ENCODE results near the gene CLEC18B. TPM values are rescaled to one million over a fixed set of nuclear protein-coding genes. Genes with fewer than 3 reads are reported as not detected.
"Not testable (repeated sequence)": the region's sequence is repeated elsewhere in the genome, so short reads cannot be mapped to it uniquely, and the experiment has no call there.

CLEC18B gene
- total RNA-seq, 1 donor from 2014 or later = 0.60 TPM

- DNase-seq (ENCODE audit: low spot score); H3K27me3 Mint-ChIP-seq (ENCODE audit: insufficient read depth); H3K36me3 Mint-ChIP-seq (ENCODE audit: low read depth); H3K4me3 Mint-ChIP-seq; H3K9me3 Mint-ChIP-seq; H3K27ac Mint-ChIP-seq; H3K4me1 Mint-ChIP-seq (ENCODE audit: low read depth); intact Hi-C loops (cut with micrococcal nuclease): not testable (repeated sequence)
These were observed 38.8 kb downstream of the CLEC18B start for GRCh38 chr16:74382339-74383034.

- H3K4me1 Mint-ChIP-seq (ENCODE audit: low read depth); H3K4me3 Mint-ChIP-seq; intact Hi-C loops (cut with micrococcal nuclease); H3K36me3 Mint-ChIP-seq (ENCODE audit: low read depth); DNase-seq (ENCODE audit: low spot score); H3K27me3 Mint-ChIP-seq (ENCODE audit: insufficient read depth); H3K27ac Mint-ChIP-seq; H3K9me3 Mint-ChIP-seq: not testable (repeated sequence)
These were observed 47.5 kb downstream of the CLEC18B start for GRCh38 chr16:74373847-74374184.

GRCh38 chr16:74372953-74373846 is 48.1 kb downstream of the CLEC18B start:
- no peak overlapping the region for H3K27ac Mint-ChIP-seq
- intact Hi-C loops (cut with micrococcal nuclease) = no loop called here
- no peak for DNase-seq (ENCODE audit: low spot score)

GRCh38 chr16:74372369-74372768 is 48.9 kb downstream of the CLEC18B start:
- Mint-ChIP-seq H3K9me3 (no peaks in the 10 kb centered on the region), H3K36me3 (ENCODE audit: low read depth) (no peaks in the 10 kb centered on the region), H3K27me3 (ENCODE audit: insufficient read depth) (no peaks in the 10 kb centered on the region), H3K4me1 (ENCODE audit: low read depth) (peaks cover 6% of the 10 kb centered on the region), H3K4me3 (no peak overlapping the region), H3K27ac (no peak overlapping the region)
- no peak for DNase-seq (ENCODE audit: low spot score)
- intact Hi-C loops (cut with micrococcal nuclease) = no loop called here

More at GRCh38 chr16:74372953-74373846, 48.1 kb downstream of the CLEC18B start:
- H3K27me3 Mint-ChIP-seq (ENCODE audit: insufficient read depth) = no peaks in the 10 kb centered on the region
- H3K9me3 Mint-ChIP-seq = no peaks in the 10 kb centered on the region
- H3K4me3 Mint-ChIP-seq = no peak overlapping the region
- peaks cover 6% of the 10 kb centered on the region for H3K4me1 Mint-ChIP-seq (ENCODE audit: low read depth)
- no peaks in the 10 kb centered on the region for H3K36me3 Mint-ChIP-seq (ENCODE audit: low read depth)

- H3K36me3 Mint-ChIP-seq (ENCODE audit: low read depth); H3K27me3 Mint-ChIP-seq (ENCODE audit: insufficient read depth); H3K9me3 Mint-ChIP-seq; intact Hi-C loops (cut with micrococcal nuclease); H3K27ac Mint-ChIP-seq; DNase-seq (ENCODE audit: low spot score); H3K4me3 Mint-ChIP-seq: not testable (repeated sequence)
- H3K4me1 Mint-ChIP-seq (ENCODE audit: low read depth) = peaks cover 14% of the 10 kb centered on the region
These were observed 50.7 kb downstream of the CLEC18B start for GRCh38 chr16:74370338-74371135.

- DNase-seq (ENCODE audit: low spot score) = peak; percentile 100
- not testable (repeated sequence) for H3K27me3 Mint-ChIP-seq (ENCODE audit: insufficient read depth); H3K36me3 Mint-ChIP-seq (ENCODE audit: low read depth); H3K9me3 Mint-ChIP-seq
- Mint-ChIP-seq H3K4me3 (peak overlapping the region; percentile 91), H3K27ac (peak overlapping the region; percentile 89), H3K4me1 (ENCODE audit: low read depth) (peaks cover 10% of the 10 kb centered on the region)
- intact Hi-C loops (cut with micrococcal nuclease) = loop anchor here (1.0 to 5.0 kb wide), 9 partner anchors 69 to 1701 kb away; partner anchors contain the start of genes CFDP1, GLG1, KARS1 and PSMD7
These were observed 53.0 kb downstream of the CLEC18B start for GRCh38 chr16:74368002-74368911.

- peak; percentile 42 for DNase-seq (ENCODE audit: low spot score)
- H3K9me3 Mint-ChIP-seq; H3K36me3 Mint-ChIP-seq (ENCODE audit: low read depth); H3K4me1 Mint-ChIP-seq (ENCODE audit: low read depth); H3K27me3 Mint-ChIP-seq (ENCODE audit: insufficient read depth): not testable (repeated sequence)
- intact Hi-C loops (cut with micrococcal nuclease) = loop anchor here (1.0 to 5.0 kb wide), 9 partner anchors 70 to 1700 kb away; partner anchors contain the start of genes CFDP1, GLG1, KARS1 and PSMD7
- Mint-ChIP-seq H3K27ac (peak overlapping the region; percentile 89), H3K4me3 (peak overlapping the region; percentile 91)
These were observed 53.7 kb downstream of the CLEC18B start for GRCh38 chr16:74367469-74368001.

- intact Hi-C loops (cut with micrococcal nuclease); H3K27me3 Mint-ChIP-seq (ENCODE audit: insufficient read depth); H3K27ac Mint-ChIP-seq: not testable (repeated sequence)
These were observed 59.4 kb downstream of the CLEC18B start for GRCh38 chr16:74361646-74362610.

More at GRCh38 chr16:74361646-74362610, 59.4 kb downstream of the CLEC18B start:
- H3K4me1 Mint-ChIP-seq (ENCODE audit: low read depth); H3K9me3 Mint-ChIP-seq; H3K4me3 Mint-ChIP-seq; DNase-seq (ENCODE audit: low spot score): not testable (repeated sequence)
- peaks cover 15% of the 10 kb centered on the region for H3K36me3 Mint-ChIP-seq (ENCODE audit: low read depth)

Other genes with a start within 250 kb of the CLEC18B start
- gene PSMD7, start 124.7 kb downstream of the CLEC18B start, total RNA-seq = 168 and 175 TPM in 2 replicates
- 1.7 and 2.5 TPM in 2 replicates for gene NPIPB15, start 45.2 kb downstream of the CLEC18B start, total RNA-seq
- 66.5 and 71.8 TPM in 2 replicates for gene GLG1, start 185.6 kb upstream of the CLEC18B start, total RNA-seq
- 112 and 116 TPM in 2 replicates for gene RFWD3, start 245.4 kb upstream of the CLEC18B start, total RNA-seq